Measurements from ENCODE around the gene SRD5A3. TPM values are rescaled to one million over a fixed set of nuclear protein-coding genes. Genes with fewer than 3 reads are reported as not detected.

SRD5A3 gene
- total and polyA plus RNA-seq, 10 of the 15 experiments (the other 5 are each of a cell fraction or from before 2014, with no cell fraction given), result 1.6 to 20.4 (median 6.1) TPM

- TF ChIP-seq ZBTB4 (CRISPR knock-in tag; IDR thresholded peaks at IDR 0.05), result no peak
- no peak for TF ChIP-seq SREBF1 (IDR thresholded peaks at IDR 0.05; ENCODE audit: low read length)
- TF ChIP-seq CBX5 (IDR thresholded peaks at IDR 0.05; ENCODE audit: low read depth), result no peak
Measured at GRCh38 chr4:55398461-55398860, 52.4 kb downstream of the SRD5A3 start (continued).

DNA sequence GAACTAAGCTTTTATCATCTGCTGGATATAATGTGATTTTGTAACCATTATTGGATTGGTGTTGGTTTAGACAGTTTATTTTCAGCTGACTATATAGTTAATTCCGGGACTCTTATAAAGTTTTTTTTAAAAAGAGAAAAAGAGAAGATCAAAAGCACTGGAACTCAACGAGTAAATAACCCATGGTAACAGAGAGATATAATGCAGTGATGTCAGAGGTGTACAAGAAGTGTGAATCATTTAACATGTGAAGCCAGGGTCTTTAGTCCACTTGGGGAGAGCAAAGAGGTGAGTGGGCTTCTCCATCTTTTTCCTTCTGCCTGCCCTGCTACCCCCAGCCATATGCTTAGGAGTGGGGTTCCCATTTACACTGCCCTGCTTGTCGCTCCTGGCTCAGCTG is 52.9 kb downstream of the SRD5A3 start:
- BruUV-seq (replicated peaks), result no TSS peak

More for the DNA sequence above, 52.9 kb downstream of the SRD5A3 start:
- RAD21 ChIA-PET (ENCODE audit: unreplicated experiment), result interaction anchor here (1.3 to 6.1 kb wide), 2 partner anchors 11 to 143 kb away, joined by 3 to 41 read pairs; no protein-coding TSS in a partner anchor
- H3K79me2 ChIP-seq (ENCODE audit: control insufficient read depth, insufficient read depth, low read length), result peaks cover 70% of the 10 kb centered on the region
- H3K4me3 ChIP-seq, result peak overlapping the region; percentile 88
- POLR2A ChIA-PET, result interaction anchor here (1.1 to 1.7 kb wide), 4 partner anchors 9 to 147 kb away, joined by 4 to 6 read pairs (median 5); no protein-coding TSS in a partner anchor
- ATAC-seq, result no peak
- H3K36me3 ChIP-seq (ENCODE audit: control insufficient read depth in 2 of 2, insufficient read depth in 2 of 2, low read length in 1 of 2), result peaks cover 0 to 8% of the 10 kb centered on the region in 2 experiments; a peak in 2 of 4 replicates
- H3K27ac ChIP-seq (ENCODE audit: control insufficient read depth, insufficient read depth), result no peak overlapping the region
- WGBS (ENCODE audit: insufficient coverage, insufficient replicate concordance, low lambda C conversion rate, missing lambda C conversion rate), result 47% methylated on average over 3 of the region's 3 CpGs
- H3K4me1 ChIP-seq (ENCODE audit: control insufficient read depth, insufficient read depth, low read length), result peaks cover 3% of the 10 kb centered on the region; the same call in 1 of the 2 replicates
- SMC1A ChIA-PET (ENCODE audit: uncharacterized antibody, unreplicated experiment), result interaction anchor here (0.7 to 2.7 kb wide), 4 partner anchors 11 to 52 kb away, joined by 3 to 36 read pairs (median 4); no protein-coding TSS in a partner anchor
- DNase-seq (ENCODE audit: low read depth, low spot score), result no peak
- no peak overlapping the region for H2AFZ ChIP-seq (ENCODE audit: control insufficient read depth, low read depth, low read length)
- FAIRE-seq, result peak; percentile 38
- H4K20me1 ChIP-seq (ENCODE audit: control insufficient read depth, insufficient read depth), result 0 out of 2 replicates have a peak, but pooled peaks cover 2% of the 10 kb centered on the region
- no peaks in the 10 kb centered on the region; the same call in 2 of the 3 replicates for H3K9me3 ChIP-seq (replicated peaks; ENCODE audit: control insufficient read depth, insufficient read depth, low read length)
- no peaks in the 10 kb centered on the region for H3K27me3 ChIP-seq (replicated peaks in 1 of 2; ENCODE audit: control insufficient read depth in 2 of 2, insufficient read depth in 2 of 2, low read length in 1 of 2)
- intact Hi-C loops (cut with micrococcal nuclease; ENCODE audit: unreplicated experiment) (loop anchor here (5.0 kb wide), 2 partner anchors 52 to 453 kb away; partner anchors contain the start of genes EXOC1 and SRD5A3), in situ Hi-C loops (cut with MboI) (loop anchor here (5.0 kb wide), 1 partner anchor 148 kb away; the partner anchor contains the start of gene CLOCK)
- H3K4me2 ChIP-seq (ENCODE audit: control insufficient read depth, insufficient read depth), result peak overlapping the region; percentile 82
- CTCF ChIA-PET, result interaction anchor here (0.9 to 8.4 kb wide), 7 partner anchors 11 to 427 kb away, joined by 3 to 75 read pairs (median 4); partner anchors contain the start of gene SRD5A3
- H3K9ac ChIP-seq (ENCODE audit: control insufficient read depth, insufficient read depth, low read length), result peak overlapping the region; percentile 91; the same call in 1 of the 2 replicates
- no peak for TF ChIP-seq NR2C2 (IDR thresholded peaks at IDR 0.05; ENCODE audit: borderline replicate concordance, control insufficient read depth, insufficient read length, low read depth)
- no peak for TF ChIP-seq TCF7 (IDR thresholded peaks at IDR 0.05; ENCODE audit: borderline replicate concordance)
- TF ChIP-seq ZBTB33 (IDR thresholded peaks at IDR 0.05), result no peak
- TF ChIP-seq GABPA (IDR thresholded peaks at IDR 0.05; ENCODE audit: low read depth), result no peak
- no peak for TF ChIP-seq POLR2AphosphoS5 (IDR thresholded peaks at IDR 0.05; ENCODE audit: low read length)
- TF ChIP-seq, protein P1, sequence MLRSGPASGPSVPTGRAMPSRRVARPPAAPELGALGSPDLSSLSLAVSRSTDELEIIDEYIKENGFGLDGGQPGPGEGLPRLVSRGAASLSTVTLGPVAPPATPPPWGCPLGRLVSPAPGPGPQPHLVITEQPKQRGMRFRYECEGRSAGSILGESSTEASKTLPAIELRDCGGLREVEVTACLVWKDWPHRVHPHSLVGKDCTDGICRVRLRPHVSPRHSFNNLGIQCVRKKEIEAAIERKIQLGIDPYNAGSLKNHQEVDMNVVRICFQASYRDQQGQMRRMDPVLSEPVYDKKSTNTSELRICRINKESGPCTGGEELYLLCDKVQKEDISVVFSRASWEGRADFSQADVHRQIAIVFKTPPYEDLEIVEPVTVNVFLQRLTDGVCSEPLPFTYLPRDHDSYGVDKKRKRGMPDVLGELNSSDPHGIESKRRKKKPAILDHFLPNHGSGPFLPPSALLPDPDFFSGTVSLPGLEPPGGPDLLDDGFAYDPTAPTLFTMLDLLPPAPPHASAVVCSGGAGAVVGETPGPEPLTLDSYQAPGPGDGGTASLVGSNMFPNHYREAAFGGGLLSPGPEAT (IDR thresholded peaks at IDR 0.05; ENCODE audit: low read depth), result no peak
- no peak for TF ChIP-seq NFXL1 (IDR thresholded peaks at IDR 0.05; ENCODE audit: borderline replicate concordance)

Measured in GM12878 (cell line).